CD4-positive, alpha-beta T cell treated with Interleukin-12 subunit alpha and Interleukin-12 subunit beta, for 1 hour (primary cell): ENCODE measurements around the gene AIG1.
"Not testable (repeated sequence)": the region's sequence is repeated elsewhere in the genome, so short reads cannot be mapped to it uniquely, and the experiment has no call there.

Source experiments
- DNase-seq: peaks from one replicate; pipeline ENCODE4 v3.0.0-alpha.2; 2020

Gene AIG1

GRCh38 chr6:143135325-143135724 is 74.6 kb downstream of the AIG1 start:
- DNase-seq, result no peak

GRCh38 chr6:143135797-143136561 is 75.3 kb downstream of the AIG1 start:
- DNase-seq, result no peak

GRCh38 chr6:143136647-143137046 is 76.0 kb downstream of the AIG1 start:
- no peak for DNase-seq

- DNase-seq, result no peak
Measured at GRCh38 chr6:143139239-143139784, 78.6 kb downstream of the AIG1 start.

GRCh38 chr6:143139884-143140283 is 79.2 kb downstream of the AIG1 start:
- not testable (repeated sequence) for DNase-seq

GRCh38 chr6:143140767-143141166 is 80.1 kb downstream of the AIG1 start:
- DNase-seq, result no peak

- DNase-seq, result no peak
Measured at GRCh38 chr6:143141442-143141841, 80.8 kb downstream of the AIG1 start.

- no peak for DNase-seq
Measured at GRCh38 chr6:143146186-143146851, 85.6 kb downstream of the AIG1 start.

GRCh38 chr6:143149771-143150170 is 89.1 kb downstream of the AIG1 start:
- no peak for DNase-seq

- DNase-seq, result no peak
Measured at GRCh38 chr6:143150281-143150680, 89.6 kb downstream of the AIG1 start.

GRCh38 chr6:143151381-143151780 is 90.7 kb downstream of the AIG1 start:
- no peak for DNase-seq

- DNase-seq, result no peak
Measured at GRCh38 chr6:143155681-143156080, 95.0 kb downstream of the AIG1 start.

GRCh38 chr6:143157131-143157530 is 96.4 kb downstream of the AIG1 start:
- no peak for DNase-seq

- DNase-seq, result no peak
Measured at GRCh38 chr6:143158113-143158581, 97.5 kb downstream of the AIG1 start.

- DNase-seq, result no peak
Measured at GRCh38 chr6:143159001-143159400, 98.3 kb downstream of the AIG1 start.

GRCh38 chr6:143160015-143160414 is 99.3 kb downstream of the AIG1 start:
- no peak for DNase-seq

GRCh38 chr6:143160439-143161220 is 99.9 kb downstream of the AIG1 start:
- DNase-seq, result no peak

GRCh38 chr6:143163621-143164020 is 102.9 kb downstream of the AIG1 start:
- no peak for DNase-seq

GRCh38 chr6:143164565-143165105 is 103.9 kb downstream of the AIG1 start:
- no peak for DNase-seq

GRCh38 chr6:143165315-143165855 is 104.7 kb downstream of the AIG1 start:
- no peak for DNase-seq

- DNase-seq, result no peak
Measured at GRCh38 chr6:143166247-143166695, 105.6 kb downstream of the AIG1 start.

GRCh38 chr6:143167224-143167623 is 106.5 kb downstream of the AIG1 start:
- DNase-seq, result no peak

GRCh38 chr6:143168396-143168816 is 107.7 kb downstream of the AIG1 start:
- not testable (repeated sequence) for DNase-seq
